ENCODE results near the gene NIPSNAP3A. TPM values are rescaled to one million over a fixed set of nuclear protein-coding genes. Genes with fewer than 3 reads are reported as not detected.
A peak's percentile ranks its signal among the peaks of the same experiment; 100 is the strongest.

The NIPSNAP3A gene
- total RNA-seq, 1 experiment from 2014 or later = 17.4 TPM

GRCh38 chr9:104780796-104781395, 33.4 kb downstream of the NIPSNAP3A start:
- Histone ChIP-seq H3K27me3 (ENCODE audit: control insufficient read depth, insufficient read depth, low read length) (no peaks in the 10 kb centered on the region), H3K27ac (ENCODE audit: low read length) (no peak overlapping the region), H3K36me3 (ENCODE audit: control insufficient read depth, insufficient read depth, low read length) (no peaks in the 10 kb centered on the region; the same call in 1 of the 2 replicates), H3K4me3 (ENCODE audit: low read depth in 2 of 2, low read length in 2 of 2) (no peak overlapping the region), H3K4me1 (ENCODE audit: control insufficient read depth, insufficient read depth, low read length) (no peaks in the 10 kb centered on the region), H3K9me3 (ENCODE audit: control insufficient read depth, insufficient read depth, low read depth, low read length) (no peaks in the 10 kb centered on the region)
- no peak; the same call in 1 of the 2 replicates for ATAC-seq
- TF ChIP-seq TCF7L2 (IDR thresholded peaks at IDR 0.05; ENCODE audit: low read depth, low read length) (no peak), SIN3A (IDR thresholded peaks at IDR 0.05; ENCODE audit: borderline replicate concordance, insufficient read depth, low read depth, low read length) (no peak), POLR2AphosphoS5 (IDR thresholded peaks at IDR 0.05; ENCODE audit: low read depth, low read length) (no peak), REST (IDR thresholded peaks at IDR 0.05; ENCODE audit: insufficient read depth in 1 of 2, low read depth in 2 of 2, low read length in 1 of 2) (no peak), CTCF (IDR thresholded peaks at IDR 0.05) (peak; percentile 52; the same call in 1 of the 2 replicates)
- ChIA-PET POLR2A (no interaction called here), CTCF (no interaction called here)
- DNase-seq (ENCODE audit: low read depth, low spot score) = no peak
- in situ Hi-C loops (cut with HindIII; ENCODE audit: low pct_unique_long_range_greater_than_20kb, low sequenced_read_pairs) = no loop called here
- BruUV-seq (replicated peaks) = no TSS peak
- intact Hi-C loops (cut with micrococcal nuclease; ENCODE audit: unreplicated experiment) = loop anchor here (2.0 kb wide), 1 partner anchor 634 kb away; no protein-coding TSS in a partner anchor

- Histone ChIP-seq H3K9me3 (ENCODE audit: control insufficient read depth, insufficient read depth, low read depth, low read length) (no peaks in the 10 kb centered on the region), H3K27me3 (ENCODE audit: control insufficient read depth, insufficient read depth, low read length) (no peaks in the 10 kb centered on the region), H3K4me1 (ENCODE audit: control insufficient read depth, insufficient read depth, low read length) (no peaks in the 10 kb centered on the region), H3K27ac (ENCODE audit: low read length) (no peak overlapping the region), H3K4me3 (ENCODE audit: low read depth in 2 of 2, low read length in 2 of 2) (no peak overlapping the region), H3K36me3 (ENCODE audit: control insufficient read depth, insufficient read depth, low read length) (no peaks in the 10 kb centered on the region; the same call in 1 of the 2 replicates)
- no TSS peak for BruUV-seq (replicated peaks)
- intact Hi-C loops (cut with micrococcal nuclease; ENCODE audit: unreplicated experiment) (no loop called here), in situ Hi-C loops (cut with HindIII; ENCODE audit: low pct_unique_long_range_greater_than_20kb, low sequenced_read_pairs) (no loop called here)
- no peak for DNase-seq (ENCODE audit: low read depth, low spot score)
- ATAC-seq = no peak
- no peak for TF ChIP-seq SIN3A (IDR thresholded peaks at IDR 0.05; ENCODE audit: borderline replicate concordance, insufficient read depth, low read depth, low read length)
- no peak for TF ChIP-seq CTCF (IDR thresholded peaks at IDR 0.05)
- no peak for TF ChIP-seq REST (IDR thresholded peaks at IDR 0.05; ENCODE audit: insufficient read depth in 1 of 2, low read depth in 2 of 2, low read length in 1 of 2)
- no peak for TF ChIP-seq TCF7L2 (IDR thresholded peaks at IDR 0.05; ENCODE audit: low read depth, low read length)
- TF ChIP-seq POLR2AphosphoS5 (IDR thresholded peaks at IDR 0.05; ENCODE audit: low read depth, low read length) = no peak
- ChIA-PET POLR2A (no interaction called here), CTCF (no interaction called here)
Observed at GRCh38 chr9:104783588-104783987, 36.1 kb downstream of the NIPSNAP3A start.

All from Panc1 (cell line).